ENCODE data around the gene KIAA1328. TPM values are rescaled to one million over a fixed set of nuclear protein-coding genes. Genes with fewer than 3 reads are reported as not detected.

KIAA1328 gene
- total and polyA plus RNA-seq, 9 of the 15 experiments (the other 6 are each of a cell fraction or from before 2014, with no cell fraction given), result 4.0 to 8.6 (median 7.4) TPM

DNA sequence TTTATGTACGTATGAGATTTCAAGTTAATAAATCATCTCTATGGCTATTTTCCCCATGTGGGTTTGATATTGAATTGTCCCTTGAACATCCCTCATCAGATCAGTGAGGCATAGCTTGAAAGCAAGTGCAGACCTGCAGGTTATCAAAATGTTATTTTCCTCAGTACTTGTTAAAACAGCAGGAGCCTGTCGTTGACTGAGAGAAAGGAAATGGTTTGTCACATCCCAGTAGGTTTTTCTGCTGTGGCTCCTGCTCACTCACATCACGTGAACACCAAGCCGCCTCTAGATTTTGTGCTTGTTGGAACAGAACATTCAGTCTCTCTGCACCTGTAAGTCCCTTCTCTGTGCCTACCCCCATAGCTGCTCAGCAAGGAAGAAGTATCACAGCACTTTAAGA, 396.4 kb downstream of the KIAA1328 start:
- no peak overlapping the region for H2AFZ ChIP-seq (ENCODE audit: low read depth, low read length)
- ChIA-PET CTCF (ENCODE audit: low intra/inter-chr PET ratio) (no interaction called here), POLR2A (no interaction called here)
- BruUV-seq (replicated peaks), result no TSS peak
- H3K27ac ChIP-seq (ENCODE audit: extremely low read depth, low read depth, low read length), result no peak overlapping the region
- no peaks in the 10 kb centered on the region for H3K9me3 ChIP-seq (replicated peaks; ENCODE audit: control insufficient read depth, insufficient read depth, low read depth, low read length)
- no peak overlapping the region for H3K4me3 ChIP-seq
- H3K9me1 ChIP-seq (ENCODE audit: control insufficient read depth, insufficient read depth, low read length), result peaks cover 3% of the 10 kb centered on the region
- no peaks in the 10 kb centered on the region for H3K36me3 ChIP-seq (ENCODE audit: control insufficient read depth, insufficient read depth, low read length)
- no peak overlapping the region for H3K9ac ChIP-seq (ENCODE audit: insufficient read depth in 1 of 2, low read depth in 2 of 2, low read length in 2 of 2)
- FAIRE-seq, result no peak
- no peak overlapping the region for H3K4me2 ChIP-seq (ENCODE audit: insufficient read depth, low read length)
- 1% methylated on average over 4 of the region's 4 CpGs for WGBS (ENCODE audit: insufficient coverage, low coverage, missing lambda C conversion rate)
- intact Hi-C loops (cut with micrococcal nuclease), result no loop called here
- no peak for ATAC-seq
- no peaks in the 10 kb centered on the region for H4K20me1 ChIP-seq (replicated peaks; ENCODE audit: control insufficient read depth, insufficient read depth, low read length)
- DNase-seq (ENCODE audit: extremely low read depth in 1 of 4, low spot score in 3 of 4), result no peak
- H3K4me1 ChIP-seq (replicated peaks in 1 of 2; ENCODE audit: control insufficient read depth in 2 of 2, insufficient read depth in 2 of 2, low read length in 2 of 2), result no peaks in the 10 kb centered on the region
- in situ Hi-C loops (cut with MboI), result no loop called here
- no peaks in the 10 kb centered on the region for H3K27me3 ChIP-seq (ENCODE audit: control insufficient read depth in 2 of 2, insufficient read depth in 2 of 2, low read length in 2 of 2)
- TF ChIP-seq KLF10 (CRISPR knock-in tag; IDR thresholded peaks at IDR 0.05), result no peak
- TF ChIP-seq, protein P1, sequence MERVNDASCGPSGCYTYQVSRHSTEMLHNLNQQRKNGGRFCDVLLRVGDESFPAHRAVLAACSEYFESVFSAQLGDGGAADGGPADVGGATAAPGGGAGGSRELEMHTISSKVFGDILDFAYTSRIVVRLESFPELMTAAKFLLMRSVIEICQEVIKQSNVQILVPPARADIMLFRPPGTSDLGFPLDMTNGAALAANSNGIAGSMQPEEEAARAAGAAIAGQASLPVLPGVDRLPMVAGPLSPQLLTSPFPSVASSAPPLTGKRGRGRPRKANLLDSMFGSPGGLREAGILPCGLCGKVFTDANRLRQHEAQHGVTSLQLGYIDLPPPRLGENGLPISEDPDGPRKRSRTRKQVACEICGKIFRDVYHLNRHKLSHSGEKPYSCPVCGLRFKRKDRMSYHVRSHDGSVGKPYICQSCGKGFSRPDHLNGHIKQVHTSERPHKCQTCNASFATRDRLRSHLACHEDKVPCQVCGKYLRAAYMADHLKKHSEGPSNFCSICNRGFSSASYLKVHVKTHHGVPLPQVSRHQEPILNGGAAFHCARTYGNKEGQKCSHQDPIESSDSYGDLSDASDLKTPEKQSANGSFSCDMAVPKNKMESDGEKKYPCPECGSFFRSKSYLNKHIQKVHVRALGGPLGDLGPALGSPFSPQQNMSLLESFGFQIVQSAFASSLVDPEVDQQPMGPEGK (CRISPR knock-in tag; IDR thresholded peaks at IDR 0.05; ENCODE audit: borderline replicate concordance), result no peak
- H3K79me2 ChIP-seq (ENCODE audit: control insufficient read depth, insufficient read depth, low read length), result no peaks in the 10 kb centered on the region

DNA sequence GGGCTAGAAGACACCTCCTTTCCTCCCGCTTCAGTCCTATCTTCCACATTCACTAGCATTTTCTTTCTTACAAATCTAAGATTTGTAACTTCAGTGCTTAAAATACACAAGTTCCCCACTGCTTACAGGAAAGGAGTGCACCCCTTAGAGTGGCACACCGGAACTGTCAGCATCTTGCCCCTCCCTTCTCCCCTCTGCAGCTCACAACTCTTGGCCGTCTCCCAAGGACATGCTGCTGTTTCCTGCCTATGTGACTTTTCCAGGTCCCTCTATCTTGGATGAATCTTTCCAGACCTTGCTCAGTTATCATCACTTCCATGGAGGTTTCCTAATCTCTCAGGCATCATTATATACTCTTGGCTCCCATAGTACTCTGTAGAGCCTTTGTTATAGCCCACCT, 401.8 kb downstream of the KIAA1328 start:
- Histone ChIP-seq H2AFZ (ENCODE audit: low read depth, low read length) (no peak overlapping the region), H3K9me1 (ENCODE audit: control insufficient read depth, insufficient read depth, low read length) (peaks cover 3% of the 10 kb centered on the region), H3K36me3 (ENCODE audit: control insufficient read depth, insufficient read depth, low read length) (no peaks in the 10 kb centered on the region), H3K27me3 (ENCODE audit: control insufficient read depth in 2 of 2, insufficient read depth in 2 of 2, low read length in 2 of 2) (no peaks in the 10 kb centered on the region), H3K4me1 (replicated peaks in 1 of 2; ENCODE audit: control insufficient read depth in 2 of 2, insufficient read depth in 2 of 2, low read length in 2 of 2) (no peaks in the 10 kb centered on the region), H4K20me1 (replicated peaks; ENCODE audit: control insufficient read depth, insufficient read depth, low read length) (no peaks in the 10 kb centered on the region), H3K4me2 (ENCODE audit: insufficient read depth, low read length) (no peak overlapping the region), H3K27ac (ENCODE audit: extremely low read depth, low read depth, low read length) (no peak overlapping the region), H3K4me3 (no peak overlapping the region), H3K79me2 (ENCODE audit: control insufficient read depth, insufficient read depth, low read length) (no peaks in the 10 kb centered on the region), H3K9ac (ENCODE audit: insufficient read depth in 1 of 2, low read depth in 2 of 2, low read length in 2 of 2) (no peak overlapping the region), H3K9me3 (replicated peaks; ENCODE audit: control insufficient read depth, insufficient read depth, low read depth, low read length) (no peaks in the 10 kb centered on the region)
- FAIRE-seq (no peak), DNase-seq (ENCODE audit: extremely low read depth in 1 of 4, low spot score in 3 of 4) (no peak), ATAC-seq (no peak)
- WGBS (ENCODE audit: insufficient coverage, low coverage, missing lambda C conversion rate), result 0% methylated on average over 3 of the region's 3 CpGs
- BruUV-seq (replicated peaks), result no TSS peak
- ChIA-PET CTCF (ENCODE audit: low intra/inter-chr PET ratio) (no interaction called here), POLR2A (no interaction called here)
- in situ Hi-C loops (cut with MboI) (no loop called here), intact Hi-C loops (cut with micrococcal nuclease) (no loop called here)
- no peak for TF ChIP-seq SMAD2 (IDR thresholded peaks at IDR 0.05; ENCODE audit: low read depth, low read length)
- TF ChIP-seq CCNT2 (IDR thresholded peaks at IDR 0.05; ENCODE audit: borderline replicate concordance, extremely low read depth, insufficient read length, low read depth, low read length), result no peak
- TF ChIP-seq RBM39 (optimal IDR thresholded peaks at IDR 0.05; ENCODE audit: low read depth, low read length), result no peak
- no peak for TF ChIP-seq MIER1 (IDR thresholded peaks at IDR 0.05; ENCODE audit: low read depth)
- TF ChIP-seq C11orf30 (IDR thresholded peaks at IDR 0.05; ENCODE audit: low read depth), result no peak
- TF ChIP-seq WHSC1 (IDR thresholded peaks at IDR 0.05; ENCODE audit: low read length), result no peak
- TF ChIP-seq, protein P2, sequence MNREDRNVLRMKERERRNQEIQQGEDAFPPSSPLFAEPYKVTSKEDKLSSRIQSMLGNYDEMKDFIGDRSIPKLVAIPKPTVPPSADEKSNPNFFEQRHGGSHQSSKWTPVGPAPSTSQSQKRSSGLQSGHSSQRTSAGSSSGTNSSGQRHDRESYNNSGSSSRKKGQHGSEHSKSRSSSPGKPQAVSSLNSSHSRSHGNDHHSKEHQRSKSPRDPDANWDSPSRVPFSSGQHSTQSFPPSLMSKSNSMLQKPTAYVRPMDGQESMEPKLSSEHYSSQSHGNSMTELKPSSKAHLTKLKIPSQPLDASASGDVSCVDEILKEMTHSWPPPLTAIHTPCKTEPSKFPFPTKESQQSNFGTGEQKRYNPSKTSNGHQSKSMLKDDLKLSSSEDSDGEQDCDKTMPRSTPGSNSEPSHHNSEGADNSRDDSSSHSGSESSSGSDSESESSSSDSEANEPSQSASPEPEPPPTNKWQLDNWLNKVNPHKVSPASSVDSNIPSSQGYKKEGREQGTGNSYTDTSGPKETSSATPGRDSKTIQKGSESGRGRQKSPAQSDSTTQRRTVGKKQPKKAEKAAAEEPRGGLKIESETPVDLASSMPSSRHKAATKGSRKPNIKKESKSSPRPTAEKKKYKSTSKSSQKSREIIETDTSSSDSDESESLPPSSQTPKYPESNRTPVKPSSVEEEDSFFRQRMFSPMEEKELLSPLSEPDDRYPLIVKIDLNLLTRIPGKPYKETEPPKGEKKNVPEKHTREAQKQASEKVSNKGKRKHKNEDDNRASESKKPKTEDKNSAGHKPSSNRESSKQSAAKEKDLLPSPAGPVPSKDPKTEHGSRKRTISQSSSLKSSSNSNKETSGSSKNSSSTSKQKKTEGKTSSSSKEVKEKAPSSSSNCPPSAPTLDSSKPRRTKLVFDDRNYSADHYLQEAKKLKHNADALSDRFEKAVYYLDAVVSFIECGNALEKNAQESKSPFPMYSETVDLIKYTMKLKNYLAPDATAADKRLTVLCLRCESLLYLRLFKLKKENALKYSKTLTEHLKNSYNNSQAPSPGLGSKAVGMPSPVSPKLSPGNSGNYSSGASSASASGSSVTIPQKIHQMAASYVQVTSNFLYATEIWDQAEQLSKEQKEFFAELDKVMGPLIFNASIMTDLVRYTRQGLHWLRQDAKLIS (CRISPR knock-in tag; IDR thresholded peaks at IDR 0.05), result no peak
- TF ChIP-seq STAG1 (CRISPR knock-in tag; IDR thresholded peaks at IDR 0.05; ENCODE audit: borderline replicate concordance), result no peak
- TF ChIP-seq ZNF707 (CRISPR knock-in tag; conservative IDR thresholded peaks at IDR 0.05), result no peak
- no peak for TF ChIP-seq CBX3 (IDR thresholded peaks at IDR 0.05; ENCODE audit: borderline replicate concordance in 1 of 2, low read length in 2 of 2)

Data from K562 (cell line).